ENCODE measurements around the gene NLRC5.

NLRC5 gene

DNA sequence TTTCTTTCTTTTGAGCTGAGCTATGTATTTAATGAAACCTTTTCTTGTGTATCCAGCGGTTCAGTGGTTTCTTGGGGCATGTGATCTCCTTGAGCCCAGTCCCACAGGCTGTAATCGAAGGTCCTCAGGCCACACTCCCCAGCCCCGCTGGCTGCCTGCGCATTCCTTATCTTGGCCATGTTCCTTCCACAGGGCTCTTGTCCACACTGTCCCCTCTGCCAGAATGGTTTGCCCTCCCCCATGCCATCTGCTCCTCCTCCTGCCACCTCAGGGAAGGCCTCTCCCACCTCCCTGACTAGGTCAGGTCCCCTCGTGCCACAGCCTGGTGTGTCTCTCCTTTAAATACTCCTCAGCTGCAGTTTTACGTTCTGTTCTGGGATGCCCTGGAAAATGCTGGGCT lies 12.1 kb upstream of the NLRC5 start:
- DNase-seq (ENCODE audit: low read depth), result no peak
- TF ChIP-seq, protein P1, sequence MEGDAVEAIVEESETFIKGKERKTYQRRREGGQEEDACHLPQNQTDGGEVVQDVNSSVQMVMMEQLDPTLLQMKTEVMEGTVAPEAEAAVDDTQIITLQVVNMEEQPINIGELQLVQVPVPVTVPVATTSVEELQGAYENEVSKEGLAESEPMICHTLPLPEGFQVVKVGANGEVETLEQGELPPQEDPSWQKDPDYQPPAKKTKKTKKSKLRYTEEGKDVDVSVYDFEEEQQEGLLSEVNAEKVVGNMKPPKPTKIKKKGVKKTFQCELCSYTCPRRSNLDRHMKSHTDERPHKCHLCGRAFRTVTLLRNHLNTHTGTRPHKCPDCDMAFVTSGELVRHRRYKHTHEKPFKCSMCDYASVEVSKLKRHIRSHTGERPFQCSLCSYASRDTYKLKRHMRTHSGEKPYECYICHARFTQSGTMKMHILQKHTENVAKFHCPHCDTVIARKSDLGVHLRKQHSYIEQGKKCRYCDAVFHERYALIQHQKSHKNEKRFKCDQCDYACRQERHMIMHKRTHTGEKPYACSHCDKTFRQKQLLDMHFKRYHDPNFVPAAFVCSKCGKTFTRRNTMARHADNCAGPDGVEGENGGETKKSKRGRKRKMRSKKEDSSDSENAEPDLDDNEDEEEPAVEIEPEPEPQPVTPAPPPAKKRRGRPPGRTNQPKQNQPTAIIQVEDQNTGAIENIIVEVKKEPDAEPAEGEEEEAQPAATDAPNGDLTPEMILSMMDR (IDR thresholded peaks at IDR 0.05; ENCODE audit: insufficient read depth, low read depth, low read length, missing control alignments), result no peak
- no peak overlapping the region for H3K4me3 ChIP-seq (ENCODE audit: low read depth, low read length)

GRCh38 chr16:56977823-56978430 lies 11.4 kb upstream of the NLRC5 start:
- no peak overlapping the region for H3K4me3 ChIP-seq (ENCODE audit: low read depth, low read length)
- TF ChIP-seq, protein P1 (IDR thresholded peaks at IDR 0.05; ENCODE audit: insufficient read depth, low read depth, low read length, missing control alignments), result no peak
- DNase-seq (ENCODE audit: low read depth), result no peak

- DNase-seq (ENCODE audit: low read depth), result no peak
- TF ChIP-seq, protein P1 (IDR thresholded peaks at IDR 0.05; ENCODE audit: insufficient read depth, low read depth, low read length, missing control alignments), result no peak
- no peak overlapping the region for H3K4me3 ChIP-seq (ENCODE audit: low read depth, low read length)
Measured at GRCh38 chr16:56980201-56980535, 9.2 kb upstream of the NLRC5 start.

GRCh38 chr16:56980792-56981724 lies 8.3 kb upstream of the NLRC5 start:
- TF ChIP-seq, protein P1 (IDR thresholded peaks at IDR 0.05; ENCODE audit: insufficient read depth, low read depth, low read length, missing control alignments), result no peak
- H3K4me3 ChIP-seq (ENCODE audit: low read depth, low read length), result no peak overlapping the region
- peak; percentile 58 for DNase-seq (ENCODE audit: low read depth)

DNA sequence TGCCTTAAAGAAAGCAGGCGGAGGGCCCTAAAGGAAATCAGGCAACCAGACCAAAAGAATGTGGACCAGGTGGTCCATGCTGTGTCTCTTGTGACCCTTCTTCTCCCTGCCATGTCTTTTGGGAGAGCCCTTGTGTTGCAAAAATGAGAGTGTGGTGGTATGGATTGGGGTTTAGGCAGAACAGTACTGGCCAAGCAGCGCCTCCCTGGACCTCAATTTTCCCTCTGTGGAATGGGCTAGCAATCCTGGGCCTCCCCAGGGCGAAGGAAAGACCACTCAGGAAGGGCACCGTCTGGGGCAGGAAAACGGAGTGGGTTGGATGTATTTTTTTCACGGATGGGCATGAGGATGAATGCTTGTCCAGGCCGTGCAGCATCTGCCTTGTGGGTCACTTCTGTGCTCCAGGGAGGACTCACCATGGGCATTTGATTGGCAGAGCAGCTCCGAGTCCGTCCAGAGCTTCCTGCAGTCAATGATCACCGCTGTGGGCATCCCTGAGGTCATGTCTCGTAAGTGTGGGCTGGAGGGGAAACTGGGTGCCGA lies 7.6 kb upstream of the NLRC5 start:
- no peak overlapping the region for H3K4me3 ChIP-seq (ENCODE audit: low read depth, low read length)
- TF ChIP-seq, protein P1 (IDR thresholded peaks at IDR 0.05; ENCODE audit: insufficient read depth, low read depth, low read length, missing control alignments), result no peak
- DNase-seq (ENCODE audit: low read depth), result no peak

DNA sequence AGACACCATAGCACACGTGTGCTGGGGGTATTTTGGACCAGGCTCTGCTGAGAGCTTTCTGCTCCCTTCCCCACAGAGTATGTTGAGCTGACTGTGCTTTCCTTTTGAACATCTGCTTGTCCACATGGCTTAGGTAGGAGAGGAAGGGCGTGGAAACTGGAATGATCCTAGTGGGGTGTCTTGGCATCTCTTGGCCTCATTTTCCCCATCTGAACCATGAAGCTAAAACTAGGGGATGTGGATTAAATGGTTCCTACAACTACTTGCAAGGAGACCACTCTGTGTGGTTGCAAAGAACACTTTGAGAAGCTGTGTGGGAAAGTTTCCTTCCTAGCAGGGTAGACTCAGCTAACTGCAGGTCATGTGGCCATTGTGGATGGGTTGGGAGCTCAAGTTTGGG lies 6.7 kb upstream of the NLRC5 start:
- H3K4me3 ChIP-seq (ENCODE audit: low read depth, low read length), result no peak overlapping the region
- TF ChIP-seq, protein P1 (IDR thresholded peaks at IDR 0.05; ENCODE audit: insufficient read depth, low read depth, low read length, missing control alignments), result no peak
- DNase-seq (ENCODE audit: low read depth), result no peak
